ENCODE data around the gene AFTPH. TPM values are rescaled to one million over a fixed set of nuclear protein-coding genes. Genes with fewer than 3 reads are reported as not detected.

AFTPH gene
- polyA plus RNA-seq, 1 of the 3 experiments (the other 2 are of a cell fraction), result 7.4 TPM

Small RNA genes within 50 kb of the gene (small RNA-seq; reads per million reads assigned to genes)
- gene RNU6-100P, result 0 reads per million in 7 experiments

Other genes with a start within 250 kb of the AFTPH start
- 4.9 and 6.5 TPM in 2 replicates for gene LGALSL, start 70.2 kb upstream of the AFTPH start, polyA plus RNA-seq (2012; rRNA removed)
- 8.8 and 9.1 TPM in 2 replicates for gene SERTAD2, start 129.6 kb downstream of the AFTPH start, polyA plus RNA-seq (2012; rRNA removed)